Naive thymus-derived CD4-positive, alpha-beta T cell (primary cell): Measurements from ENCODE around the gene SPINK7. TPM values are rescaled to one million over a fixed set of nuclear protein-coding genes. Genes with fewer than 3 reads are reported as not detected.

Source experiments
- ATAC-seq: fragments of 150-1000 bp; cut with Tn5 transposase; 2 replicates; pipeline ENCODE4 v1.10.0; 2021; ENCODE audit warnings: mild to moderate bottlenecking, moderate library complexity
- CTCF ChIA-PET: fragments of 350-600 bp; sonication (Branson Sonifier 250); formaldehyde crosslinking; loops from one replicate; lab custom pipeline; 2021; ENCODE audit warnings: antibody characterized with exemption; lab: Charles Lee
- POLR2A ChIA-PET: fragments of 350-600 bp; sonication (Branson Sonifier 250); formaldehyde crosslinking; loops from one replicate; lab custom pipeline; 2021; ENCODE audit warnings: antibody characterized with exemption, inconsistent platforms; lab: Charles Lee
- DNase-seq, 9 donors: peaks; one replicate each; pipeline versions ENCODE4 v3.0.0 to v3.0.0-alpha.2; 2020 to 2022; ENCODE audit warnings: mixed read lengths in 1 of 9
- H3K27ac ChIP-seq: one replicate; pipeline ENCODE4 v1.7.0; 2013; ENCODE audit warnings: mild to moderate bottlenecking, low read depth, low read length, moderate library complexity
- H3K27me3 ChIP-seq, 2 donors: one replicate each; pipeline ENCODE4 v1.7.0; 2013; ENCODE audit warnings: low read length in 2 of 2, mild to moderate bottlenecking in 2 of 2, moderate library complexity in 2 of 2; ENCODE audit not compliant: control insufficient read depth in 2 of 2, insufficient read depth in 2 of 2
- H3K36me3 ChIP-seq, 3 experiments: 1 replicate in 2 of 3; 2 replicates in 1 of 3; pipeline ENCODE4 v1.7.0; 2013; ENCODE audit warnings: low read length in 3 of 3, mild to moderate bottlenecking in 3 of 3, moderate library complexity in 1 of 3; ENCODE audit not compliant: insufficient read depth in 3 of 3, control insufficient read depth in 2 of 3
- H3K4me1 ChIP-seq, 2 donors: one replicate each; pipeline ENCODE4 v1.7.0; 2013; ENCODE audit warnings: low read length in 2 of 2, mild to moderate bottlenecking in 2 of 2, moderate library complexity in 1 of 2; ENCODE audit not compliant: control insufficient read depth in 2 of 2, insufficient read depth in 2 of 2
- H3K4me3 ChIP-seq: 2 replicates; pipeline ENCODE4 v1.7.0; 2013; ENCODE audit warnings: mild to moderate bottlenecking, low read length
- H3K9me3 ChIP-seq, 3 experiments: 1 replicate in 2 of 3; 2 replicates in 1 of 3; pipeline ENCODE4 v1.7.0; 2013; ENCODE audit warnings: low read length in 3 of 3; ENCODE audit not compliant: control insufficient read depth in 2 of 3
- H3K27ac Mint-ChIP-seq, 9 donors: one replicate each; pipeline ENCODE4 v1.8.0; 2020 to 2022; ENCODE audit warnings: mixed read lengths in 9 of 9, mild to moderate bottlenecking in 8 of 9, moderate library complexity in 5 of 9, inconsistent platforms in 2 of 9
- H3K27me3 Mint-ChIP-seq, 5 donors: one replicate each; pipeline ENCODE4 v1.8.0; 2021 to 2022; ENCODE audit warnings: mixed read lengths in 5 of 5, mild to moderate bottlenecking in 1 of 5
- H3K36me3 Mint-ChIP-seq, 5 donors: one replicate each; pipeline ENCODE4 v1.8.0; 2020 to 2022; ENCODE audit warnings: mixed read lengths in 5 of 5, mild to moderate bottlenecking in 3 of 5, inconsistent platforms in 1 of 5
- H3K4me1 Mint-ChIP-seq, 7 donors: one replicate each; pipeline ENCODE4 v1.8.0; 2020 to 2022; ENCODE audit warnings: mixed read lengths in 7 of 7, mild to moderate bottlenecking in 3 of 7, inconsistent platforms in 1 of 7
- H3K4me3 Mint-ChIP-seq, 10 donors: one replicate each; pipeline ENCODE4 v1.8.0; 2020 to 2022; ENCODE audit warnings: mild to moderate bottlenecking in 10 of 10, mixed read lengths in 10 of 10, moderate library complexity in 6 of 10, inconsistent platforms in 2 of 10
- H3K9me3 Mint-ChIP-seq, 11 donors: one replicate each; pipeline ENCODE4 v1.8.0; 2020 to 2022; ENCODE audit warnings: mixed read lengths in 11 of 11, mild to moderate bottlenecking in 4 of 11, inconsistent platforms in 1 of 11, moderate library complexity in 1 of 11
- intact Hi-C, 2 donors: fragments of 100-400 bp; cut with micrococcal nuclease; formaldehyde crosslinking; loops; one replicate each; pipeline ENCODE4 v1.15.1; 2023
- polyA plus RNA-seq, 2 donors: library from polyadenylated mRNA; unstranded; fragments of 300-500 nt; fragmentation: Illumina TruSeq; gene quantifications; one replicate each; pipeline ENCODE4 v1.2.3, GENCODE V29; 2021
- total RNA-seq, 6 experiments: library from RNA in 5 of 6; stranded (reverse) in 5 of 6; gene quantifications; 1 replicate in 5 of 6; 2 replicates in 1 of 6; pipeline ENCODE4 v1.2.3 and lab custom pipeline; 2021 to 2026

The SPINK7 gene
- total and polyA plus RNA-seq, 7 experiments from 2014 or later = not detected

- ATAC-seq = peak; percentile 26
- Mint-ChIP-seq H3K9me3 (no peaks in the 10 kb centered on the region), H3K27ac (no peak overlapping the region), H3K27me3 (peaks cover 0 to 2% (median 0%) of the 10 kb centered on the region in 5 donors), H3K36me3 (no peaks in the 10 kb centered on the region), H3K4me3 (no peak overlapping the region), H3K4me1 (no peaks in the 10 kb centered on the region)
- H3K4me3 ChIP-seq = no peak overlapping the region
- ChIA-PET CTCF (interaction anchor here (1.7 kb wide), 1 partner anchor 84 kb away, joined by 9 read pairs; no protein-coding TSS in a partner anchor), POLR2A (no interaction called here)
- H3K27me3 ChIP-seq = no peaks in the 10 kb centered on the region
- H3K4me1 ChIP-seq = no peaks in the 10 kb centered on the region
- no peak overlapping the region for H3K27ac ChIP-seq
- peak in 2 of 9 donors; percentile 3 to 14 for DNase-seq
- H3K36me3 ChIP-seq = no peaks in the 10 kb centered on the region
- intact Hi-C loops = loop anchor here (1.0 to 5.0 kb wide), 3 partner anchors 84 to 193 kb away; no protein-coding TSS in a partner anchor
- no peaks in the 10 kb centered on the region for H3K9me3 ChIP-seq
These were observed 21.7 kb upstream of the SPINK7 start for GRCh38 chr5:148290271-148291195.

- H3K36me3 ChIP-seq = no peaks in the 10 kb centered on the region
- H3K27me3 ChIP-seq = no peaks in the 10 kb centered on the region
- Mint-ChIP-seq H3K27ac (no peak overlapping the region), H3K36me3 (no peaks in the 10 kb centered on the region), H3K4me3 (no peak overlapping the region), H3K27me3 (peaks cover 0 to 1% (median 0%) of the 10 kb centered on the region in 5 donors), H3K9me3 (no peaks in the 10 kb centered on the region), H3K4me1 (no peaks in the 10 kb centered on the region)
- no peak for DNase-seq
- no peak overlapping the region for H3K27ac ChIP-seq
- no peaks in the 10 kb centered on the region for H3K4me1 ChIP-seq
- H3K9me3 ChIP-seq = no peaks in the 10 kb centered on the region
- intact Hi-C loops = no loop called here
- ATAC-seq = no peak
- ChIA-PET POLR2A (no interaction called here), CTCF (no interaction called here)
- H3K4me3 ChIP-seq = no peak overlapping the region
These were observed 14.5 kb upstream of the SPINK7 start for GRCh38 chr5:148297731-148298130.

GRCh38 chr5:148306446-148306845, 5.8 kb upstream of the SPINK7 start:
- Mint-ChIP-seq H3K27ac (no peak overlapping the region), H3K36me3 (peaks cover 0 to 15% (median 9%) of the 10 kb centered on the region in 5 donors), H3K4me1 (no peaks in the 10 kb centered on the region), H3K9me3 (peaks cover 0 to 16% (median 6%) of the 10 kb centered on the region in 11 donors), H3K27me3 (peaks cover 0 to 11% (median 0%) of the 10 kb centered on the region in 5 donors), H3K4me3 (no peak overlapping the region)
- no peaks in the 10 kb centered on the region for H3K27me3 ChIP-seq
- CTCF ChIA-PET = no interaction called here
- H3K9me3 ChIP-seq = no peaks in the 10 kb centered on the region
- DNase-seq (no peak), ATAC-seq (no peak)
- POLR2A ChIA-PET = no interaction called here
- intact Hi-C loops = no loop called here
- no peak overlapping the region for H3K27ac ChIP-seq
- H3K36me3 ChIP-seq = no peaks in the 10 kb centered on the region
- no peaks in the 10 kb centered on the region for H3K4me1 ChIP-seq
- H3K4me3 ChIP-seq = no peak overlapping the region

- Mint-ChIP-seq H3K27me3 (peaks cover 0 to 11% (median 0%) of the 10 kb centered on the region in 5 donors), H3K36me3 (peaks cover 0 to 15% (median 9%) of the 10 kb centered on the region in 5 donors), H3K9me3 (peaks cover 0 to 16% (median 6%) of the 10 kb centered on the region in 11 donors), H3K4me1 (no peaks in the 10 kb centered on the region), H3K4me3 (no peak overlapping the region), H3K27ac (no peak overlapping the region)
- Histone ChIP-seq H3K27ac (no peak overlapping the region), H3K36me3 (no peaks in the 10 kb centered on the region), H3K9me3 (no peaks in the 10 kb centered on the region), H3K4me3 (no peak overlapping the region), H3K27me3 (no peaks in the 10 kb centered on the region), H3K4me1 (no peaks in the 10 kb centered on the region)
- no peak for ATAC-seq
- no peak for DNase-seq
- POLR2A ChIA-PET = no interaction called here
- intact Hi-C loops = no loop called here
- CTCF ChIA-PET = no interaction called here
These were observed 3.2 kb upstream of the SPINK7 start for GRCh38 chr5:148309019-148309418.

- intact Hi-C loops = loop anchor here in 1 of 2 donors (5.0 kb wide), 1 partner anchor 63 kb away; no protein-coding TSS in a partner anchor
- Histone ChIP-seq H3K9me3 (no peaks in the 10 kb centered on the region), H3K27ac (no peak overlapping the region), H3K36me3 (no peaks in the 10 kb centered on the region), H3K4me3 (no peak overlapping the region), H3K27me3 (no peaks in the 10 kb centered on the region), H3K4me1 (no peaks in the 10 kb centered on the region)
- Mint-ChIP-seq H3K9me3 (peaks cover 0 to 16% (median 6%) of the 10 kb centered on the region in 11 donors), H3K27me3 (peaks cover 0 to 11% (median 0%) of the 10 kb centered on the region in 5 donors), H3K4me3 (no peak overlapping the region), H3K36me3 (peaks cover 0 to 15% (median 4%) of the 10 kb centered on the region in 5 donors), H3K4me1 (no peaks in the 10 kb centered on the region), H3K27ac (no peak overlapping the region)
- DNase-seq (no peak), ATAC-seq (no peak)
- POLR2A ChIA-PET = no interaction called here
- CTCF ChIA-PET = no interaction called here
These were observed 2.5 kb upstream of the SPINK7 start for GRCh38 chr5:148309746-148310145.

GRCh38 chr5:148311484-148311883, 739 bp upstream of the SPINK7 start:
- H3K9me3 ChIP-seq = no peaks in the 10 kb centered on the region
- DNase-seq (no peak), ATAC-seq (no peak)
- H3K27me3 ChIP-seq = no peaks in the 10 kb centered on the region
- CTCF ChIA-PET = no interaction called here
- intact Hi-C loops = loop anchor here in 1 of 2 donors (5.0 kb wide), 1 partner anchor 61 kb away; no protein-coding TSS in a partner anchor
- H3K4me1 Mint-ChIP-seq = no peaks in the 10 kb centered on the region
- H3K27me3 Mint-ChIP-seq = peaks cover 0 to 11% (median 0%) of the 10 kb centered on the region in 5 donors
- H3K9me3 Mint-ChIP-seq = peaks cover 0 to 16% (median 6%) of the 10 kb centered on the region in 11 donors
- H3K36me3 Mint-ChIP-seq = peaks cover 0 to 15% (median 4%) of the 10 kb centered on the region in 5 donors
- no peak overlapping the region for H3K27ac ChIP-seq
- no peak overlapping the region for H3K4me3 Mint-ChIP-seq
- POLR2A ChIA-PET = no interaction called here
- H3K4me1 ChIP-seq = no peaks in the 10 kb centered on the region
- no peak overlapping the region for H3K4me3 ChIP-seq
- no peak overlapping the region for H3K27ac Mint-ChIP-seq
- H3K36me3 ChIP-seq = no peaks in the 10 kb centered on the region
